Calu3 (cell line): Measurements from ENCODE around the gene PUS3. TPM values are rescaled to one million over a fixed set of nuclear protein-coding genes. Genes with fewer than 3 reads are reported as not detected.

Experiments
- BruUV-seq: library from RNA; stranded (reverse); fragments of 400-500 nt; replicated peaks from 2 replicates; lab custom pipeline; 2021; lab: Mats Ljungman, UMichigan
- CTCF ChIA-PET: fragments of 300-600 bp; sonication (Branson Sonifier 250); formaldehyde crosslinking; loops from one replicate; lab custom pipeline; 2022; ENCODE audit warnings: antibody characterized with exemption; lab: Charles Lee
- DNase-seq: peaks from one replicate; pipeline ENCODE4 v3.0.0; 2022
- H3K27ac Mint-ChIP-seq: one replicate; pipeline ENCODE4 v1.8.0; 2022; ENCODE audit warnings: mixed read lengths; ENCODE audit not compliant: unreplicated experiment
- H3K27me3 Mint-ChIP-seq: one replicate; pipeline ENCODE4 v1.8.0; 2022; ENCODE audit warnings: mixed read lengths; ENCODE audit not compliant: unreplicated experiment
- H3K36me3 Mint-ChIP-seq: one replicate; pipeline ENCODE4 v1.8.0; 2022; ENCODE audit warnings: mild to moderate bottlenecking, moderate library complexity, mixed read lengths; ENCODE audit not compliant: insufficient read depth, unreplicated experiment
- H3K4me1 Mint-ChIP-seq: one replicate; pipeline ENCODE4 v1.8.0; 2022; ENCODE audit warnings: mild to moderate bottlenecking, low read depth, mixed read lengths; ENCODE audit not compliant: unreplicated experiment
- H3K4me3 Mint-ChIP-seq: one replicate; pipeline ENCODE4 v1.8.0; 2022; ENCODE audit warnings: mild to moderate bottlenecking, low read depth, moderate library complexity, mixed read lengths; ENCODE audit not compliant: unreplicated experiment
- H3K9me3 Mint-ChIP-seq: one replicate; pipeline ENCODE4 v1.8.0; 2022; ENCODE audit warnings: low read depth, mixed read lengths; ENCODE audit not compliant: unreplicated experiment
- intact Hi-C: fragments of 100-400 bp; cut with micrococcal nuclease; formaldehyde crosslinking; loops from one replicate; pipeline ENCODE4 v1.10.0; 2022; ENCODE audit not compliant: unreplicated experiment
- total RNA-seq: library from RNA; stranded (reverse); gene quantifications from 2 replicates; pipeline ENCODE4 v1.2.3, GENCODE V29; 2022
- TF ChIP-seq, protein P1 (sequence below): fragments of 200-600 bp; IDR thresholded peaks from one replicate; pipeline ENCODE4 v1.8.0; 2022; ENCODE audit warnings: antibody characterized with exemption; ENCODE audit not compliant: unreplicated experiment

PUS3 gene
- total RNA-seq, 1 experiment from 2014 or later = 10.4 TPM

DNA sequence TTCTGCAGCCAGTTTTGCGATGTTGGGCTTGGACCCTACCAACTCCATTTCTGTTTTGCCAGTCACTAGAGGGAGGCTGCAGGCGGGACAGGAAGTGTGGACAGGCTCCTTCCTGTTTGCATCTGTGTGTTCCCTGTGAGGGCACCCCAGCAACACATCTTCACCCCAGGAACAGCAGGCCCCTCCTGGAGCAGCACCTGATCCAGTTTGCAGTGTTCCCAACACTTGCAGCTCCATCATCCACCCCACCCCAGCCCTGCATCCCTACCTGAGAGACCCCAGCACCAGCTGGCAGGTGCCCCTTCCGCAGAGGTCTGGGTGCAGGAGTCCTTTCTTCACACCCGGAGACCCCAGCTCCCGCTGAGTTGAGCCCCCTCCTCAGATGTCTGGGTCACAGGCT lies 35.4 kb upstream of the PUS3 start:
- TF ChIP-seq, protein P1, sequence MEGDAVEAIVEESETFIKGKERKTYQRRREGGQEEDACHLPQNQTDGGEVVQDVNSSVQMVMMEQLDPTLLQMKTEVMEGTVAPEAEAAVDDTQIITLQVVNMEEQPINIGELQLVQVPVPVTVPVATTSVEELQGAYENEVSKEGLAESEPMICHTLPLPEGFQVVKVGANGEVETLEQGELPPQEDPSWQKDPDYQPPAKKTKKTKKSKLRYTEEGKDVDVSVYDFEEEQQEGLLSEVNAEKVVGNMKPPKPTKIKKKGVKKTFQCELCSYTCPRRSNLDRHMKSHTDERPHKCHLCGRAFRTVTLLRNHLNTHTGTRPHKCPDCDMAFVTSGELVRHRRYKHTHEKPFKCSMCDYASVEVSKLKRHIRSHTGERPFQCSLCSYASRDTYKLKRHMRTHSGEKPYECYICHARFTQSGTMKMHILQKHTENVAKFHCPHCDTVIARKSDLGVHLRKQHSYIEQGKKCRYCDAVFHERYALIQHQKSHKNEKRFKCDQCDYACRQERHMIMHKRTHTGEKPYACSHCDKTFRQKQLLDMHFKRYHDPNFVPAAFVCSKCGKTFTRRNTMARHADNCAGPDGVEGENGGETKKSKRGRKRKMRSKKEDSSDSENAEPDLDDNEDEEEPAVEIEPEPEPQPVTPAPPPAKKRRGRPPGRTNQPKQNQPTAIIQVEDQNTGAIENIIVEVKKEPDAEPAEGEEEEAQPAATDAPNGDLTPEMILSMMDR = no peak
- Mint-ChIP-seq H3K4me1 (peaks cover 6% of the 10 kb centered on the region), H3K4me3 (no peak overlapping the region), H3K9me3 (no peaks in the 10 kb centered on the region), H3K36me3 (no peaks in the 10 kb centered on the region), H3K27ac (no peak overlapping the region), H3K27me3 (no peaks in the 10 kb centered on the region)
- CTCF ChIA-PET = no interaction called here
- BruUV-seq = no TSS peak
- DNase-seq = no peak
- intact Hi-C loops = no loop called here

DNA sequence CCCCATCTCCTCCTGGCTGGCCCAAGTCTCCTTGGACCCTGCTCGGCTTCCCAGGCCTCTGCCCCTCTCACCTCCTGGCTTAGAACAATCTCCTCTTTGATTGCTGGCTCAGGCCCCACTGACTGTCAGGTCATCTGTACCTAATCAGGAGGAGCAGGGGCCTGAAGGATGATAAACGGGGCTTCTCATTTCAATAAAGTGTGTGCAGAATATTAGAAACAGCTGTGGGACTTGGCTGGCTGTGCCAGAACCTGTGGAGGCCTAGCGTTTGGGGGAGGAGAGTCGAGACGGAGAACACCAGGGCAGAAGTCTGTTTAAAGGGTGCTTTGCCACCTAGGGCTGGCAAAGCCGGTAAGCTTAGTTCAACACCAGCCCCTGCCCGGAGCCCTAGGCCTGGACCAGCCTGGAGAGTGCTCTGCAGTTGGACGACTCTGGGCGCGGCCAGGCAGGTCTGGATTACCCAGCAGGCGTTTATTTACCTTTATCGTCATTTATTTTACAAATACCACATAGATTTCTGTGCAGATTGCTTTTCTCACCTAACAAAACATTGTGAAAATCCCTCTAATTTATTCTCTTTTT lies 32.7 kb upstream of the PUS3 start:
- H3K27ac Mint-ChIP-seq = no peak overlapping the region
- no TSS peak for BruUV-seq
- CTCF ChIA-PET = no interaction called here
- TF ChIP-seq, protein P1 = no peak
- no peaks in the 10 kb centered on the region for H3K27me3 Mint-ChIP-seq
- H3K4me1 Mint-ChIP-seq = no peaks in the 10 kb centered on the region
- no peaks in the 10 kb centered on the region for H3K9me3 Mint-ChIP-seq
- no peak overlapping the region for H3K4me3 Mint-ChIP-seq
- DNase-seq = no peak
- no peaks in the 10 kb centered on the region for H3K36me3 Mint-ChIP-seq
- intact Hi-C loops = no loop called here

DNA sequence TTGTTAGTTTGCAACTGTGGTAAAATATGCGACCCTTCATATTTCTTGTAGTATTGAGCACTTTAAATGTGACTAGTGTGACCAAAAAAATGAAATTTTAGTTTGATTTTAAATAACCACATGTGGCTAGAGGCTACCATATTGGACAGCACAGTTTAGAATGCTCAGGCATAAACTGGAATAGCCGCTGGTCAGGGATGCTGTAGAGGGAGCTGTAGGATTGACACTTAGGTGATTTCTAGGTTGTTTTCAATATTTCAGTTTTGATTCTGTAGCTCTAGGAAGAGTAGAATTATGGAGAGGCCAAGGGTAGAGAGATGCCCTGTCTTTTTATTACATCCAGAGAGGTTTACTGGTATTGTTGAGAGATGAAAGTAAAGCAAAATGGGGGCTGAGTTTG lies 32.0 kb upstream of the PUS3 start:
- Mint-ChIP-seq H3K4me1 (no peaks in the 10 kb centered on the region), H3K27me3 (no peaks in the 10 kb centered on the region), H3K36me3 (no peaks in the 10 kb centered on the region), H3K9me3 (no peaks in the 10 kb centered on the region), H3K4me3 (no peak overlapping the region), H3K27ac (no peak overlapping the region)
- BruUV-seq = no TSS peak
- no peak for DNase-seq
- CTCF ChIA-PET = interaction anchor here (0.6 kb wide), 1 partner anchor 281 kb away, joined by 3 read pairs; no protein-coding TSS in a partner anchor
- intact Hi-C loops = no loop called here
- TF ChIP-seq, protein P1 = no peak

DNA sequence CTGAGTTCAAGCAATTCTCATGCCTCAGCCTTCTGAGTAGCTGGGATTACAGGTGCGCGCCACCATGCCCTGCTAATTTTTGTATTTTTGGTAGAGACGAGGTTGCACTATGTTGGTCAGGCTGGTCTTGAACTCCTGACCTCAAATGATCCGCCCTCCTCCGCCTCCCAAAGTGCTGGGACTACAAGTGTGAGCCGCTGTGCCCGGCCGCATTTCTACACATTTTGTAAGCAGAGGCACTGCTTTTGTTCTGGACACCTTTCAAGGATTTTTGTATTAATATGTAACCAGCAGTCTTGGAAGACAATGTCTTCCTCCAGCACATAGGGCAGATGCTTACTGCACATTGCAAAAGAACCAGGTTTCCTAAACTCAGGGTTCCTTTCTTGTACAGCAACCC lies 31.5 kb upstream of the PUS3 start:
- Mint-ChIP-seq H3K27me3 (no peaks in the 10 kb centered on the region), H3K4me3 (no peak overlapping the region), H3K27ac (no peak overlapping the region), H3K4me1 (no peaks in the 10 kb centered on the region), H3K9me3 (no peaks in the 10 kb centered on the region), H3K36me3 (no peaks in the 10 kb centered on the region)
- DNase-seq = no peak
- TF ChIP-seq, protein P1 = no peak
- no TSS peak for BruUV-seq
- CTCF ChIA-PET = interaction anchor here (0.6 kb wide), 1 partner anchor 281 kb away, joined by 3 read pairs; no protein-coding TSS in a partner anchor
- intact Hi-C loops = no loop called here
